Activated CD8-positive, alpha-beta memory T cell treated with anti-CD3 and anti-CD28 coated beads for 24 hours (primary cell): ENCODE results near the gene PDE4B.

ENCODE experiments used
- DNase-seq: peaks from one replicate; pipeline ENCODE4 v3.0.0-alpha.2; 2020

PDE4B gene

DNA sequence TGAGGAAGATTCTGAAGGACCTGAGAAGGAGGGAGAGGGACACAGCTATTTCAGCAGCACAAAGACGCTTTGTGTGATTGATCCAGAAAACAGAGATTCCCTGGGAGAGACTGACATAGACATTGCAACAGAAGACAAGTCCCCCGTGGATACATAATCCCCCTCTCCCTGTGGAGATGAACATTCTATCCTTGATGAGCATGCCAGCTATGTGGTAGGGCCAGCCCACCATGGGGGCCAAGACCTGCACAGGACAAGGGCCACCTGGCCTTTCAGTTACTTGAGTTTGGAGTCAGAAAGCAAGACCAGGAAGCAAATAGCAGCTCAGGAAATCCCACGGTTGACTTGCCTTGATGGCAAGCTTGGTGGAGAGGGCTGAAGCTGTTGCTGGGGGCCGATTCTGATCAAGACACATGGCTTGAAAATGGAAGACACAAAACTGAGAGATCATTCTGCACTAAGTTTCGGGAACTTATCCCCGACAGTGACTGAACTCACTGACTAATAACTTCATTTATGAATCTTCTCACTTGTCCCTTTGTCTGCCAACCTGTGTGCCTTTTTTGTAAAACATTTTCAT, 579.9 kb downstream of the PDE4B start:
- no peak for DNase-seq

DNA sequence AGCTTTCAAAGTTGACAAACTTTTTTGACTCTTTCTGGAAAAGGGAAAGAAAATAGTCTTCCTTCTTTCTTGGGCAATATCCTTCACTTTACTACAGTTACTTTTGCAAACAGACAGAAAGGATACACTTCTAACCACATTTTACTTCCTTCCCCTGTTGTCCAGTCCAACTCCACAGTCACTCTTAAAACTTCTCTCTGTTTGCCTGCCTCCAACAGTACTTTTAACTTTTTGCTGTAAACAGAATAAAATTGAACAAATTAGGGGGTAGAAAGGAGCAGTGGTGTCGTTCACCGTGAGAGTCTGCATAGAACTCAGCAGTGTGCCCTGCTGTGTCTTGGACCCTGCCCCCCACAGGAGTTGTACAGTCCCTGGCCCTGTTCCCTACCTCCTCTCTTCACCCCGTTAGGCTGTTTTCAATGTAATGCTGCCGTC, 580.5 kb downstream of the PDE4B start:
- no peak for DNase-seq

DNA sequence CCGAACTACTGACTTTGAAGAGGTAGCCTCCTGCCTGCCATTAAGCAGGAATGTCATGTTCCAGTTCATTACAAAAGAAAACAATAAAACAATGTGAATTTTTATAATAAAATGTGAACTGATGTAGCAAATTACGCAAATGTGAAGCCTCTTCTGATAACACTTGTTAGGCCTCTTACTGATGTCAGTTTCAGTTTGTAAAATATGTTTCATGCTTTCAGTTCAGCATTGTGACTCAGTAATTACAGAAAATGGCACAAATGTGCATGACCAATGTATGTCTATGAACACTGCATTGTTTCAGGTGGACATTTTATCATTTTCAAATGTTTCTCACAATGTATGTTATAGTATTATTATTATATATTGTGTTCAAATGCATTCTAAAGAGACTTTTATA, 581.5 kb downstream of the PDE4B start:
- DNase-seq: no peak

DNA sequence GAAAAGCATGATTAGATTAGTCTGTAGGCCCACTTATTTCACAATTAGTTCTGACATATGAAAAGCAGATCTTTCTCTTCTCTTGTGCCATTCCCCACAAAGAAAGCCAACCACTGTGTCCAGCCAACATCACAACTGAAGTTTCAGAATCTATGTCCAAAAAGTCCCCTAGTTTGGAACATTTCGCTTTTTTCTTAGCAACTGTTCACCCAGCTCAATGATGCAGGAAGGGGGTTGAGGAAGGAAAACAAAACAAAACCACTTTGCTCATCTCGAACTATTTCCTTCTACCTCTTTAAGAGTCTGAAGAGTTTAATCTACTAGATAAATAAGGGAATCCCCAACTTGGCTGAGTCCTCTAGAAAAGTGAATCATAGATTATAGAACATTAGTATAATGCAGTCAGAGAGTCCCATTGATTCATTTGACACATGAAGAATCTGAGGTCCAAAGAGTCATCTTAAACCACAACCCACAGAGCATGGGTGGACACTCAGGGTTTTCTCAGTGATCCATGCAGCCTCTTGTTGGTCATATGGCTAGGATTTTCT, 581.9 kb downstream of the PDE4B start:
- no peak for DNase-seq

DNA sequence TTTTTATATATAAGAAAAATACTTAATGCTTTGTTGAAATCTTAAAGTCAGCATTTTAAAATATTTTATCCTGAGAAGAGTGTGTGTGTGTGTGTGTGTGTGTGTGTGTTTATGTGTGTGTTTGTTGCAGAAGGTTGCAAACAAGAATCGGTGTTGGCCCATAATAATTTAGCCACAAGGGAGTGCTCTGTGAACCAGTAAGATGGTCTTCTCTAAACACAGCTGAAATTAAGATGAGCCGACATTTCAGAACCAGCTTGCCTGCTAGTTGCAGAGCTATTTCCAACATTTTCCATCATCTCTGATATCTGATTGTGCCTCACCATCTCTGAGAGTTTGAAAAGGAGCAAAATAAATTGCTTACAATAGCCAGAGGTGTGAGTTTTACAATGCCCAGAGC, 582.4 kb downstream of the PDE4B start:
- no peak for DNase-seq

DNA sequence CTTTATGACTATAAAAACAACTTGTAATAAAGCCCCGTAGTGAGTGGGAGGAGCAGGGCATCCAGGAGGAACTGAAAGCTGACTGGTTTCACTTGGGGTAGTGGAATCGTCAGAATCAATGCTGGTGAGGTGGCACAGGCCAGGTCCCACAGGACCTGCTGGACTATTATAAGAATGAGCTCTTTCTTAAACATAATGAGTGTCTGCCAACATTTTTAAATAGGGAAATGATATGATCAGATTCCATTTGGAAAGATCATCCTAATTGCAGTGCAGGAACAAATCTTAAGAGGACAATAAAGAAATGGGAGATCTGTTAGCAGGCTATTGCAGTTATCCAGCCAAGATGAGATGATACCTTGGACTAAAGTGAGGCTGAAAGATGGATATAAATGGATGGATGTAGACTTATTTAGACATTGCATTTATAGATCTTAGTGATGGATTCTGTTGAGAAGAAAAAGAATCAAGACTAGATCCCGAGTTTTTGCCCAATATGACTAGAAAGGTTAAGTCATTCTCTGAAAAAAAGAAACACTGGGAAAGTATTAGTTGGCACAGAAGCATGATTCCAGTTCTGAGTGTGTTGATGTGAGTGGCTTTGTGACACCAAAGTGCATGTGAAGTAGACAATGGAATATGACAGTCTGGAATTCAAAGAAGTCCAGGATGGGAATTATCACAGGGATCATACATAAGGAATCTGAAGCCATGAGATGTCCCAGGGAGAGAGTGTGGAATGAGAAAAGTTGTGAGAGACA, 587.9 kb downstream of the PDE4B start:
- DNase-seq: no peak

DNA sequence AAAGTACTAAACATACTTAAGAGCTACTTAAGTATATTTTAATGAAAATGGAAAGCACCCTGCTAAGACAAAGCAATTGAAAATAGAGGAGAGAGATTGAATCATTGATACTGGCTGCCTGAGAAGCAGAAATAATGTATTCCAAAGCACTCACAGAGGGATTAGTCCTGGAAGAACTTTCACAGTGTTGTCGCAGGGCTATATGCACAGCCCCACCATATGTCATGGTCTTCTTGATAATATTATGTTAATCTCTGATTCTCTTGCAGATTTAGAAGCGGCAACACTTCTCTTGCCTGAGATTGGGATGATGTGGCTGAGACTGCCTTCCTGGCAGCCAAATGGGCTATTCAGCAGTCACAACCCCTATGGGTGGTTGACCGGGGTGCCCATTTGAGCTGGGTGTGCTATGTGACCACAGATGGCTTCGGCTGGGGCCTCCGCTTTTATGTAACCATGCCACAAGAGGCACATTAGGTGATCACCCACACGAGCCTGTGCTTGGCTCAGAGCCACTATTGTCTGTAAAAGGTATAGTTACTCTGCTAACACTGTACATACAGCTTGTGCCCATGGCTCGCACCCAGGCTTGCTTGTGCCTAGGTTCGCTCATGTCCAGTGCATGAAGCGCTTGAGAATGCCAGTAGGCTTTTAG, 589.1 kb downstream of the PDE4B start:
- DNase-seq: no peak

DNA sequence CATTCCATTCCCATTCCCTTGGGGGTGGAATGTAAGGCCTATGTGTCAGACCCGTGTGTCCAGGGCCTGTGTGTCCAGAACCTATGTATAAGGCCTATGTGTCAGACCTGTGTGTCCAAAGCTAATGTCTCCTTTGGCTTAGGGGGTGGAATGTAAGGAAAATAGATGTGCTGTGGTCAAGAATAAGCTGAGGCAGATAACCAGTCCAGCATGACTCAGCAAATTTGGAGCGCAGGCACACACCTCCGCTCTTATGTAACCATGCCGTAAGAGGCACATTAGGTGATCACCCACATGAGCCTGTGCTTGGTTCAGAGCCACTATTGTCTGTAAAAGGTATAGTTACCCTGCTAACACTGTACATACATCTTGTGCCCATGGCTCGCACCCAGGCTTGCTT, 590.5 kb downstream of the PDE4B start:
- no peak for DNase-seq

DNA sequence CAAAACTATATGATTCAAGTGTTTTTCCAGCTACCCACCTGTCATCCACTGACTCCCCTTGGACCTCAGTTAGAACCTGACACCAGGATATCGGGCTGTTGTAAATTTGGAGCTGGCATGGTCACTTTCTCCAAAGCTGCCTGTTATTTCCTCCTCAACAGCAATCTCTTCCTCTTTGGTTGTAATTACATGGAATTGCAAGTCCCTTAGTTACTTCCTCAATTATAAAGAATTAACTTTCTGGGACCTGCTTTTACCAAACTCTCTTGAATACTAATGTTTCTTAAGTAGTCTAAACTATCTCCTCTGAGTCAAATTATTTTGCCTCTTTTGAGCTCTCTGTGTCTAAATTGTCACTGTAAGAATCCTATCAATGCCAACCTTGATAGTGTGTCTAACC, 590.9 kb downstream of the PDE4B start:
- DNase-seq: no peak

DNA sequence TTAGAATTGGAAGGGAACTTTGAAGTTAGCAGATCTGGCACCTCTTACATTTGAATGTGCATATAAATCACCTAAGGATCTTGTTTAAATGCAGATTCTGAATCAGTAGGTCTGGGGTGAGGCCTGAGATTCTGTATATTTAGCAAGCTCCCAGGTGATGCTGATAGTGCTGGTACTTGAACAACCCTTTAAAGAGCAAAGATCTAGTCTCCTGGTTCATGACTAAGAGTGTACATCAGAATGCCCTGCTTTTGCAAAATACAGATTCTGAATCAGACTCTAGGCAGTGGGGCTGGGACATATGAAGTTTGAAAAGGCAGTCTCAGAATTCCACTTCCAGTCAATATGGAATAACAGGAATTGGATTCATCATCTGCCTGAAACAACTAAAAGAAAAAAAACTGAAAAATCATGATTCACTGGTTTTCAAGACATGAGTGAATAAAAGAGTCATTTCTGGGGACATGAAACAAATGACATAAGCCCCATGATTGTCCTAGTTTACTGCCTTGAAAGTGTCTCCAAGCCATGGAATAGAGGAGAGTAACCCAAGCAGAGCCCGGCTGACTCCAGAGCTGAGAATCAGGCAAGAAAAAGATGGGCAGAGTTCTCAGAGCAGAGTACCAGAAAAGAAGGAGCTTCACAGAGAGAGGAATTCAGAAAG, 591.7 kb downstream of the PDE4B start:
- no peak for DNase-seq

DNA sequence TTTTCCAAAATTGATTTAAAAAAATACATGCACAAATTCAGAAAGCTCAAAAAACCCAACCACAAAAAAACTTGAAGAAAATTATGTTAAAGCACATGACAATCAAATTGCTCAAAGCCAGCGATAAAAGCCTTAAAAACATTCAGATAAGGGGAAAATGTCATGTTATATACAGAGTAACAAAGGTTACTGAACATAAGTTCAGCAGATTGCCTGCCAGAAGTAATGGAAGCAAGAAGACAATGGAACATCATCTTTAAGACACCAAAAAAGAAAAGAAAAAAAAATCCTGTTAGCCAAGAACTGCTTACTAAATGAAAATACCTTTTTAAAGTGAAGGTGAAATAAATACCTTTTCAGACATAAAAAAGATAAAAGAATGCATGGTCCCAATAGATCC, 594.0 kb downstream of the PDE4B start:
- DNase-seq: no peak

DNA sequence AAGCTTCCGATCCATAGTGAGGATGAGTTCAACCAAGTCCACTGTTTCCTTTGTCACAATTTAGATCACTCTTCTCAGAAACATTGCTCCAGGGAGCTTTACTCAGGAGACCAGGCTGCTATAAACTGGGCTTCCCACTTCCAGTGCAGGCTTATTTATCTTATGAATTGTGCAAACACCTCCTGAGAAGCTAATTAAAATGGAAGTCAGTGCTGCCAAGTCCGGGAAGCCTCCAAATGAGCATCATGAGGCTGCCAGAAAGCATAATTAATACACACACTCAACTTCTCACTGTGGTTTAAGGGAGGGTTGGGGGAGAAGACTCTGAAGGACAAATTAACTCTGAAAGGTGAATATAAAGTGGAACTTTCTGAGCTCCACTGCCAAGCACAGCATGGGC, 596.2 kb downstream of the PDE4B start:
- no peak for DNase-seq

DNA sequence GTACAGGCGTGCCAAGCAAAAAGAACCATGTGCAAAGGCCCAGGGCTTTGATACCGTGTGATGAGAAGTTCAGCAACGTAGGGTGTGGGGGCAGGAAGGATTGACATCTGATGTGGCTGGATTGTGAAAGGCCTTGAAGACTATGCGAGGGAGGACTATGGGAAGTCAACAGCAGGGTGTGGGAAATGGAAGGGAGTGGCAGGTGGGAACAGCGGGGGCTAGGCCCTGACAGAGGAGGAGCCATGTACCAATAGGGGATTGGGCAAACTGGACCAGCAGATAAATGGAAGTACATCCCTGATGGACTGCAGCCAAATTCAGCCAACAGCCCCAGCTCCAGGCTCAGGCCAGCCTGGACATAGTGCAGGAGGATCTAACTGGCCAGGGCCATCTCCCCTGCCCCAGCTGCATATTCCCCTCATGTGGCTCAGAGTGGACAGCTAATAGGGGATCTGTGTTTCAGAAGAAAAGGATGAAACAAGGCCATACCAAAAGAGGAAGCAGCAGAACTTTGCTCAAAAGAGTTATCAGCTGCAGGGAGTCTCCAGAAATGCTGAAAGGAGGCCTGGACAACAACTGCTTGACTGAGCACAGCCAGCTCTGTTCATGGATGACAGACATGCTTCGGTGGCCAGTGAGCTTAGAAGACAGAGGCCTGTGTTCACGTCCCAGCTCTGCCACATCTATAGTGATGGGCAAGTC, 601.0 kb downstream of the PDE4B start:
- no peak for DNase-seq

DNA sequence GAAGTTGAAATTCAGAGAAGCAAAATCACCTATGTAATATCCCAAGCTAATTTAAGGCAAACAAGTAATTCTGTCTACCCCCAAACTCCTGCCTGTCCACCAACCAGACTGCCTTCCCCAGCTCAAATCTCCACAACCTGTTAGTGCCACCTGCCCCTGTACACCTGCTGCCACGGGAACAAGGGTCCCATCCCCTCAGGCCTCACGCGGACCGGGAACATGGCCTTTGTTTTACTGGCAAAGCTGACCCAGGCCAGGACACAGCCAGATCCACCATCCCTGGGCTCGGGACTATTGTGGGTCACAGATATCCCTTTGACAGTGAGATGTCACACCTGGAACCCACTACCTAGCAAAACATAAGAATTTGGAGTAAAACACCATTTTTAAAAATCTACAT, 601.9 kb downstream of the PDE4B start:
- no peak for DNase-seq

DNA sequence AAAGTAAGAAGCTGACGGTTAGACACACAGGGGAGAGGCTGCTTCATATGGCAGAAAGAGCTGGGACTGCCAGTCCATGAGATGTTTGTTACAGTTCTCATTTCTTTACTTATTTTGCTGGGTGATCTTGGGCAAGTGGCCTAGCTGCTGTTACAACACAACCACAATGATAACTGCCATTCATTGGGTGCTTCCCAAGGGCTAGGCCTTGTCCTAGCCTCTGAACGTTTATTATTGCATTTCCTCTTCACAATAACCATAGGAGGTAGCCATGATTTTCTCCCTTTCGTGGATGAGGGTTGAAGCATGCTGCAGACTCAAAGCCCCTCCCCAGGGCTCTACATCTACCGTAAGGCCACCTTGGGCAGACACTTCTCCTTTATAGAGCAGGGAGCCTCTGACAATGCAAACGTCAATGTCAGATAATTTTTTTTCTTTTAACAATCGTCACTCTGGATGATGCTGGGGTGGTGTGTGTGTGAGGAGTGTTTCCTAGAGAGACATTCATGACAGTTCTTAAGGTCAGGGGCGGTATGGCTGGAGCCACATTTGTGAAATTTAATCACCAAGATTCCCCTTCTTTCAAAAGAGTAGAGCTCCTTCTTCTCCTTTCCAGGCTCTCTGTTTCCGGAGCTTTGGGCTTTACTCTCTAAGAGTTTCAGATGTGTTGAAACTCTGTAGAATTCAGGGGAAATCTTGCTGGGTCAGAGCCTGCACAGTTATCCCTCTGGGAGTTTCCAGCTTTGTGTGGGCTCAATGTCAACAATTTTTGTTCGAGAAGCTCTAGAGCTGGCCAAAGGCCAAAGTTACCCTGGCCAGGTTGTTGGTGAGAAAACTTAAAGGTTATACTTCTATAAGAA, 602.7 kb downstream of the PDE4B start:
- no peak for DNase-seq

DNA sequence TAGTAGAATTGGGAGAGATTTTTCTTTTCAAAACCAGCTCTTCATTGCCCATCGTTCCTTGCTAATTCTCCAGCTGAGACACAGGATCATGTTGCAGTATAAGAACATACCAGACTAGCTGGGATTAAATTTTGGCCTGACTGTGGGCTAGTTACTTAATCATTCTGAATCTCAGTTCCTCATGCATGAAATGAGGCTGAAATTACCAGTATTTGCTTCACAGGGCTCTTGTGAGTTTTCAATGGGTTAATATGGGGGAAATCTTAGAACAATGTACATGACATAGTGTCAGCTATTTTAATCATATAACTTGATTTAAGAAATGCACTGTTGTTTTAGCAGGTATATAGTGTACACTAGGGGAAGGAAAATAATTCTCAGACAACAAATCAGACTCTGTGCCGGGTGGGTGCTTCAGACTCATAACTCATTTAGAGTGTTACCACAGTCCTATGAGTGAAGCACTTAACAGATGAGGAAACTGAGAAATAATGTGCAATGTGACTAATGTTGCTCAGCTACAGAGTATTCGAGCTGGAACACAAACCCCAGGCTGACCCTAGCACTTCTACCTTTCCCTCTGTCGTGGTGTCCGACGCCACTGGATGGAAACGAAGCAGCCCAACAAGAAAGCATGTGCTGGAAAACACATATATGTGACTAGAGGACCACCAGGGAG, 603.7 kb downstream of the PDE4B start:
- no peak for DNase-seq

DNA sequence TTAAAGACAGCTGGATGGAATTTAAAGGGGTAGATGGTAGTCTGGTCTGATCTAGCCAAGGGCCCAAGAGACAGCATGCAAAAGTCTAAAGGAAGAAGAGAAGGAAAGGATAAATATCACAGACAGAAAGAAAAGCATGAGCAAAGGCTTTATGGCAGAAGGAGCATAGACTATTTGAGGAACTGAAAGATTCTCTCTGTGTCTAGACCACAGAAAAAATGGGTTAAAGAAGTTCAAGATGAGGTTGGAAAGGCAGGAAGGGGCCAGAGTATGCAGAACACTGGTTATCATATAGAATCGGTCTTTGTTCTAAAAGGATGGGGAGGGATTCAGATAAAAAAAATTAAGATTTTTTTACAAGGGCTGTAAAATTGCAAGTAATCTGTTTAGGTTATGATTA, 604.5 kb downstream of the PDE4B start:
- DNase-seq: no peak

DNA sequence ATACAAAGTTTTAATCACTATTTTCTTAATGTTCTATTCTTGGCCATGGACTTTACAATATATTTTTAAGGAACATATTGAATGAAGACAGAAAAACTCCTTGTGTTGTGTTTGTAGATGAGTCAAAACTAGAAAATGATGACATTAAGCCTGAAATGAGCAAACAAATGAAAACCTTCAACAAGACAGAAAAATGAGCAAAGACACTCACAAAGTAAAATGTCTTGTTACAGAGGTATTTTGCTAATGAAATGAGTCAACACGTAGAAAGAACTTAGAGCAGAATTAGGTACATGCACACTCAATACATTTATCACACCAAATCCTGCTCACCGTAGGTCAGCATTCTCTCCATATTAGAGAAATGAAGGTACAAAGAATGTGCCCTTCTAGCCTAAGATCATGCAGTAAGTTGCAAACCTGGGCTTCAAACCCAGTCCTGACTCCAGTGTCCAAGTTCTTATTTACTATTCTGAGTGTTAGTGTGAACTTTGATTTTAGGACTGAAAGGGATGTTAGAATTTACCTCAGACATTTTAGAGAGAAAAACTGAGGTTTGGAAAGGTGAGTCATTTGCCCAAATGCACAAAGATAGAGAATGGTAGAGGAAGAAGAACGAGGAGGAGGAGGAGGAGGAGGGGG, 607.3 kb downstream of the PDE4B start:
- DNase-seq: no peak

DNA sequence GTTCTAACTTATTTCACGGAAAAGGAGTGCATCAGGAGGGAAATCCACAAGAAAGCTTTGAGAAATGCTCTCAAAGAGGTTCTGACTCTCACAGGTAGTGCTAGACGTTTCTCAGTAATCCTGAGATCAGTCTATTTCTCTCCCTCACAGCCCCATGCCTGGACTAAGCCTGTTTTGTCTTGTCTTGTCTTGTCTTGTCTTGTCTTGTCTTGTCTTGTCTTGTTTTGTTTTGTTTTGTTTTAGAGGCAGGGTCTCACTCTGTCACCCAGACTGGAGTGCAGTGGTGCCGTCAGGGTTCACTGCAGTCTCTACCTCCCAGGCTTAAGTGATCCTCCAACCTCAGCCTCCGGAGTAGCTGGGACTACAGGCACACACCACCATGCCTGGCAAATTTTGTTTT, 608.0 kb downstream of the PDE4B start:
- no peak for DNase-seq

DNA sequence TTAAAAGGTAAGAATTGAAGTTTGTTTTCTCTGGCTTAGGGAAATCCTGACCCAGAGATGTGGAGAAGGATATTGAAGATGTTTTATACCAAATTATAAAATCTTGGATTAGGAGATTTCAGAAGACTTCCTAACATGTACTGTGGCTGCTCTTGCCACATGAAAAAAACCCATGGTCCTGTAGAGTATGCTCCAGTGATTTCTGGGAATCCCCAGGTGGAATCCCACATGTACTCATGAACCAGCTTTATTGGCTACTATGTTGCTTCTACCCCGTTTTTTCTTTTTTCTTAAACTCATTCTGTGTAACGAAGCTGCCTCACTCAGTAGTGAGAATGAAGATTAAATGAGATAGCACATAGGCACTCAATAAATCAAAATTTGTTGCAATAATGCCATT, 608.5 kb downstream of the PDE4B start:
- no peak for DNase-seq

DNA sequence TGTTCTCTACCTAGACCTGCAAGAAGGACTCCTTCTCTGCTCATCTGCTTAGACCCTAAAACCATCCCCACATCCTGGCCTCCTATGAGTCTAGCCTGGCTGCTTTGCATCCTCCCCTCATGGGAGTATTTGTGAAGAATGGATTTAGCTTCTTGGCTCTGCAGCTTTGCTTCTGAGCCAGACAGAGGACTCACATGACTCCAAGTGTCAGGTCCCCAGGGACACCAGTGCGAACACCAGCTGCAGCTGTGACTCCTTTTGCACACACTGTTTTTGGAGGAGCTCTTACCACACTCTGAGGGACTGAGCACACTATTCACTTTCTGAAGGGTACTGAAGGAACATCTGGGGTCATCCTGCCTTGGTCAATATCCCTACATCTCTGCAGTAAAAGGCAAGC, 609.5 kb downstream of the PDE4B start:
- DNase-seq: no peak
